Uterus (tissue), 4 donors: ENCODE results near the gene AFP. TPM values are rescaled to one million over a fixed set of nuclear protein-coding genes. Genes with fewer than 3 reads are reported as not detected.

Experiments
- DNase-seq, 2 donors: peaks; one replicate each; pipeline ENCODE4 v3.0.0-alpha.2; 2019 to 2020
- H3K27ac ChIP-seq, 2 donors: fragments of 200-600 bp; sonication (generic); 1 replicate in 1 of 2; 2 replicates in 1 of 2; pipeline ENCODE4 v1.5.1; 2016 to 2018
- H3K27me3 ChIP-seq, 2 donors: fragments of 200-600 bp; sonication (generic); one replicate each; pipeline ENCODE4 v1.5.1; 2018 to 2019; ENCODE audit warnings: control low read depth in 1 of 2
- H3K36me3 ChIP-seq, 2 donors: fragments of 200-600 bp; sonication (generic); one replicate each; pipeline ENCODE4 v1.5.1; 2019; ENCODE audit warnings: control low read depth in 1 of 2
- H3K4me1 ChIP-seq, 2 donors: fragments of 200-600 bp; sonication (generic); one replicate each; pipeline ENCODE4 v1.5.1; 2018 to 2019; ENCODE audit warnings: control low read depth in 1 of 2
- H3K4me3 ChIP-seq, 2 donors: fragments of 200-600 bp; sonication (generic); 1 replicate in 1 of 2; 2 replicates in 1 of 2; pipeline ENCODE4 v1.5.1; 2018 to 2019; ENCODE audit warnings: mild to moderate bottlenecking in 1 of 2
- H3K9me3 ChIP-seq, 2 donors: fragments of 200-600 bp; sonication (generic); one replicate each; pipeline ENCODE4 v1.5.1; 2019; ENCODE audit warnings: control low read depth in 1 of 2
- CTCF ChIP-seq, 4 experiments: fragments of 200-600 bp in 2 of 4; fragments of 450-650 bp in 2 of 4; sonication (generic) in 2 of 4; IDR thresholded peaks; one replicate each; pipeline ENCODE4 v1.5.1; 2016 to 2019; ENCODE audit warnings: antibody characterized with exemption in 4 of 4, mild to moderate bottlenecking in 2 of 4, moderate library complexity in 1 of 4
- POLR2A ChIP-seq, 2 donors: fragments of 450-650 bp; IDR thresholded peaks; one replicate each; pipeline ENCODE4 v1.6.1; 2016; ENCODE audit warnings: antibody characterized with exemption in 2 of 2, mild to moderate bottlenecking in 1 of 2, moderate library complexity in 1 of 2
- intact Hi-C: fragments of 100-400 bp; cut with DNase I; formaldehyde crosslinking; loops from one replicate; pipeline ENCODE4 v1.15.1; 2023; ENCODE audit warnings: low total_unique reads
- total RNA-seq, 4 donors: library from RNA; depleted of rRNA in 3 of 4; stranded (reverse); fragments of >200 nt in 3 of 4; gene quantifications; one replicate each; pipeline versions ENCODE4 v1.1.0 to v1.2.4, GENCODE V29; 2014 to 2023
- donor health status: DM: yes; HTN: yes; CAD: no.

AFP gene
- total RNA-seq, 4 donors from 2014 or later: not detected

- no peaks in the 10 kb centered on the region for H3K27me3 ChIP-seq
- intact Hi-C loops: no loop called here
- TF ChIP-seq POLR2A (IDR thresholded peaks at IDR 0.05) (no peak), CTCF (IDR thresholded peaks at IDR 0.05) (no peak)
Measured at GRCh38 chr4:73438582-73439215, 2.7 kb downstream of the AFP start.

GRCh38 chr4:73439445-73439844, 3.4 kb downstream of the AFP start:
- H3K27me3 ChIP-seq: no peaks in the 10 kb centered on the region
- no peak overlapping the region for H3K4me3 ChIP-seq
- no peak for DNase-seq
- H3K9me3 ChIP-seq: no peaks in the 10 kb centered on the region
- no peaks in the 10 kb centered on the region for H3K36me3 ChIP-seq
- TF ChIP-seq CTCF (IDR thresholded peaks at IDR 0.05) (no peak), POLR2A (IDR thresholded peaks at IDR 0.05) (no peak)
- H3K4me1 ChIP-seq: no peaks in the 10 kb centered on the region
- H3K27ac ChIP-seq: no peak overlapping the region
- intact Hi-C loops: no loop called here

More at GRCh38 chr4:73438582-73439215, 2.7 kb downstream of the AFP start:
- no peak for DNase-seq
- Histone ChIP-seq H3K4me1 (no peaks in the 10 kb centered on the region), H3K27ac (no peak overlapping the region), H3K4me3 (no peak overlapping the region), H3K9me3 (no peaks in the 10 kb centered on the region), H3K36me3 (no peaks in the 10 kb centered on the region)

GRCh38 chr4:73439991-73440390, 4.0 kb downstream of the AFP start:
- H3K36me3 ChIP-seq: no peaks in the 10 kb centered on the region
- no peak overlapping the region for H3K4me3 ChIP-seq
- DNase-seq: no peak
- H3K27me3 ChIP-seq: no peaks in the 10 kb centered on the region
- H3K27ac ChIP-seq: no peak overlapping the region
- H3K4me1 ChIP-seq: no peaks in the 10 kb centered on the region
- H3K9me3 ChIP-seq: no peaks in the 10 kb centered on the region
- TF ChIP-seq POLR2A (IDR thresholded peaks at IDR 0.05): no peak
- no peak for TF ChIP-seq CTCF (IDR thresholded peaks at IDR 0.05)
- intact Hi-C loops: no loop called here

GRCh38 chr4:73440653-73441052, 4.6 kb downstream of the AFP start:
- Histone ChIP-seq H3K36me3 (no peaks in the 10 kb centered on the region), H3K4me1 (no peaks in the 10 kb centered on the region), H3K9me3 (no peaks in the 10 kb centered on the region), H3K4me3 (no peak overlapping the region), H3K27me3 (no peaks in the 10 kb centered on the region), H3K27ac (no peak overlapping the region)
- intact Hi-C loops: no loop called here
- no peak for DNase-seq
- no peak for TF ChIP-seq CTCF (IDR thresholded peaks at IDR 0.05)
- TF ChIP-seq POLR2A (IDR thresholded peaks at IDR 0.05): no peak

- no peaks in the 10 kb centered on the region for H3K9me3 ChIP-seq
Measured at GRCh38 chr4:73442275-73442674, 6.3 kb downstream of the AFP start.

More at GRCh38 chr4:73442275-73442674, 6.3 kb downstream of the AFP start:
- H3K36me3 ChIP-seq: no peaks in the 10 kb centered on the region
- intact Hi-C loops: no loop called here
- no peaks in the 10 kb centered on the region for H3K27me3 ChIP-seq
- no peak for TF ChIP-seq CTCF (IDR thresholded peaks at IDR 0.05)
- no peak for TF ChIP-seq POLR2A (IDR thresholded peaks at IDR 0.05)
- H3K27ac ChIP-seq: no peak overlapping the region
- no peak for DNase-seq
- H3K4me3 ChIP-seq: no peak overlapping the region
- H3K4me1 ChIP-seq: no peaks in the 10 kb centered on the region
